Endothelial cell of umbilical vein (primary cell): ENCODE data around the gene PPP1R16B. TPM values are rescaled to one million over a fixed set of nuclear protein-coding genes. Genes with fewer than 3 reads are reported as not detected.

ENCODE experiments used
- BruUV-seq: library from RNA; stranded (reverse); fragments of 400-500 nt; replicated peaks from 2 replicates; lab custom pipeline; 2021; lab: Mats Ljungman, UMichigan
- CTCF ChIA-PET: fragments of 300-600, 350-600 bp; sonication (Branson Sonifier 250); formaldehyde crosslinking; loops from one replicate; lab custom pipeline; 2021; ENCODE audit warnings: antibody characterized with exemption, inconsistent platforms; lab: Charles Lee
- POLR2A ChIA-PET: fragments of 300-600, 350-600 bp; sonication (Branson Sonifier 250); formaldehyde crosslinking; loops from one replicate; lab custom pipeline; 2021; ENCODE audit warnings: antibody characterized with exemption, inconsistent platforms; lab: Charles Lee
- DNase-seq: peaks from one replicate; pipeline ENCODE4 v3.0.0-alpha.2; 2011; ENCODE audit warnings: low read depth, low spot score
- FAIRE-seq: peaks from 2 replicates; lab custom pipeline; 2011; peaks lifted over from hg19 to GRCh38; lab: Jason Lieb, UNC
- H2AFZ ChIP-seq: 2 replicates; pipeline ENCODE4 v1.6.0; 2012; ENCODE audit warnings: low read depth, low read length, control low read depth, inconsistent platforms
- H3K27ac ChIP-seq: 2 replicates; pipeline ENCODE4 v1.5.1; 2011; ENCODE audit warnings: low read depth, mild to moderate bottlenecking, control low read depth, low read length, moderate library complexity; ENCODE audit not compliant: insufficient read depth
- H3K27me3 ChIP-seq, 2 experiments: 2 replicates each; pipeline versions ENCODE4 v1.6.0 to v1.6.1; 2011; ENCODE audit warnings: low read length in 2 of 2, mixed read lengths in 1 of 2; ENCODE audit not compliant: control insufficient read depth in 2 of 2, insufficient read depth in 2 of 2
- H3K36me3 ChIP-seq, 2 experiments: 2 replicates in 1 of 2; 3 replicates in 1 of 2; pipeline ENCODE4 v1.5.1; 2011; ENCODE audit warnings: low read length in 2 of 2, mild to moderate bottlenecking in 1 of 2, moderate library complexity in 1 of 2; ENCODE audit not compliant: control insufficient read depth in 2 of 2, insufficient read depth in 2 of 2; ENCODE audit errors: extremely low read depth in 1 of 2
- H3K4me1 ChIP-seq: 3 replicates; pipeline ENCODE4 v1.5.1; 2011; ENCODE audit warnings: mild to moderate bottlenecking, low read length; ENCODE audit not compliant: control insufficient read depth, insufficient read depth; ENCODE audit errors: extremely low read depth
- H3K4me2 ChIP-seq: 2 replicates; pipeline ENCODE4 v1.6.1; 2011; ENCODE audit warnings: low read length, control low read depth, mixed read lengths; ENCODE audit not compliant: insufficient read depth
- H3K4me3 ChIP-seq, 3 experiments: fragments of 200-600 bp in 1 of 3; sonication (generic), shearing (Covaris generic) in 1 of 3; replicated peaks in 1 of 3; 2 replicates each; pipeline ENCODE4 v1.5.1; 2011 to 2016; ENCODE audit warnings: control low read depth in 3 of 3, low read length in 3 of 3, mild to moderate bottlenecking in 2 of 3, inconsistent platforms in 1 of 3, low read depth in 1 of 3, moderate library complexity in 1 of 3; ENCODE audit not compliant: insufficient read depth in 1 of 3
- H3K79me2 ChIP-seq: 2 replicates; pipeline ENCODE4 v1.6.0; 2012; ENCODE audit warnings: low read length, inconsistent platforms; ENCODE audit not compliant: control insufficient read depth, insufficient read depth
- H3K9ac ChIP-seq: replicated peaks from 2 replicates; pipeline ENCODE3; 2011; ENCODE audit warnings: low read length, control low read depth; ENCODE audit not compliant: insufficient read depth; ENCODE audit errors: extremely low read depth
- H3K9me1 ChIP-seq: replicated peaks from 3 replicates; pipeline ENCODE4 v1.6.0; 2011; ENCODE audit warnings: mild to moderate bottlenecking, low read length; ENCODE audit not compliant: control insufficient read depth, insufficient read depth; ENCODE audit errors: extremely low read depth
- H3K9me3 ChIP-seq: replicated peaks from 2 replicates; pipeline ENCODE4 v1.5.1; 2012; ENCODE audit warnings: low read length, inconsistent platforms; ENCODE audit not compliant: control insufficient read depth, insufficient read depth
- H4K20me1 ChIP-seq: replicated peaks from 2 replicates; pipeline ENCODE3; 2011; ENCODE audit warnings: mild to moderate bottlenecking, low read length; ENCODE audit not compliant: control insufficient read depth, insufficient read depth; ENCODE audit errors: extremely low read depth
- CTCF ChIP-seq, 2 donors: IDR thresholded peaks; 1 replicate in 1 of 2; 2 replicates in 1 of 2; pipeline ENCODE4 v1.5.1; 2011; ENCODE audit warnings: low read length in 2 of 2, mild to moderate bottlenecking in 2 of 2, moderate library complexity in 2 of 2, control low read depth in 1 of 2, inconsistent platforms in 1 of 2, low read depth in 1 of 2; ENCODE audit not compliant: insufficient read depth in 1 of 2; ENCODE audit errors: extremely low read depth in 1 of 2
- EZH2 ChIP-seq: IDR thresholded peaks from 2 replicates; pipeline ENCODE4 v1.6.1; 2012; ENCODE audit warnings: borderline replicate concordance, low read depth, mild to moderate bottlenecking, moderate library complexity, low read length, inconsistent platforms; ENCODE audit not compliant: severe bottlenecking
- FOS ChIP-seq: IDR thresholded peaks from 2 replicates; pipeline ENCODE4 v1.6.1; 2011; ENCODE audit warnings: mild to moderate bottlenecking, low read length, moderate library complexity, borderline replicate concordance; ENCODE audit not compliant: insufficient read depth
- GATA2 ChIP-seq: IDR thresholded peaks from 2 replicates; pipeline ENCODE4 v1.7.0; 2011; ENCODE audit warnings: low read depth, mild to moderate bottlenecking, moderate library complexity, mixed read lengths, low read length; ENCODE audit not compliant: insufficient read length, insufficient read depth
- JUN ChIP-seq: IDR thresholded peaks from 2 replicates; pipeline ENCODE4 v1.6.1; 2011; ENCODE audit warnings: borderline replicate concordance, low read depth; ENCODE audit not compliant: insufficient read length, insufficient read depth
- MAX ChIP-seq: IDR thresholded peaks from 2 replicates; pipeline ENCODE4 v1.6.1; 2011; ENCODE audit not compliant: insufficient read depth, insufficient read length
- MYC ChIP-seq: IDR thresholded peaks from one replicate; pipeline ENCODE4 v1.6.1; 2011; ENCODE audit warnings: mild to moderate bottlenecking, low read depth, low read length
- POLR2A ChIP-seq: IDR thresholded peaks from 2 replicates; pipeline ENCODE4 v1.6.1; 2012; ENCODE audit warnings: low read depth, mild to moderate bottlenecking, control low read depth, low read length
- POLR2AphosphoS5 ChIP-seq: IDR thresholded peaks from 2 replicates; pipeline ENCODE4 v1.6.1; 2012; ENCODE audit warnings: low read depth, mild to moderate bottlenecking, control low read depth, low read length, moderate library complexity; ENCODE audit not compliant: insufficient read depth
- dilution Hi-C: fragments of 300-500 bp; cut with MboI; formaldehyde crosslinking; loops from one replicate; pipeline ENCODE4 v1.15.0; 2019; ENCODE audit warnings: low sequenced_read_pairs; ENCODE audit not compliant: extremely low pct_ligation_motif_present
- intact Hi-C: fragments of 100-400 bp; cut with micrococcal nuclease; formaldehyde crosslinking; loops from one replicate; pipeline ENCODE4 v1.10.0; 2022
- polyA plus RNA-seq, 4 experiments: library from polyadenylated mRNA; depleted of rRNA in 3 of 4; stranded (reverse) in 3 of 4; unstranded in 1 of 4; fragments of >200 nt; gene quantifications; 2 replicates each; pipeline versions ENCODE4 v1.2.1 to v1.2.3, GENCODE V29; 2011 to 2012; ENCODE audit warnings: missing spikeins in 1 of 4
- total RNA-seq: library from RNA; stranded (reverse); gene quantifications from 2 replicates; pipeline ENCODE4 v1.2.3, GENCODE V29; 2021

PPP1R16B gene
- total and polyA plus RNA-seq, 2 donors (not counting 3 experiments of a cell fraction or from before 2014, with no cell fraction given) = 34.7 to 68.1 TPM

- no peaks in the 10 kb centered on the region for H3K9me1 ChIP-seq
- ChIA-PET POLR2A (no interaction called here), CTCF (interaction anchor here (0.9 kb wide), 1 partner anchor 12 kb away, joined by 3 read pairs; the partner anchor contains the start of gene DHX35)
- H3K4me2 ChIP-seq = no peak overlapping the region
- no peak overlapping the region for H3K9ac ChIP-seq
- dilution Hi-C loops = no loop called here
- peaks cover 17 to 32% of the 10 kb centered on the region in 2 experiments for H3K36me3 ChIP-seq
- H2AFZ ChIP-seq = no peak overlapping the region
- no peak overlapping the region for H3K4me3 ChIP-seq
- DNase-seq = no peak
- FAIRE-seq = no peak
- no peaks in the 10 kb centered on the region for H3K4me1 ChIP-seq
- no peaks in the 10 kb centered on the region for H4K20me1 ChIP-seq
- H3K27ac ChIP-seq = no peak overlapping the region
- no peaks in the 10 kb centered on the region for H3K9me3 ChIP-seq
- no TSS peak for BruUV-seq
- intact Hi-C loops = no loop called here
- TF ChIP-seq GATA2 (no peak), MYC (no peak), FOS (no peak), EZH2 (no peak), POLR2AphosphoS5 (no peak), POLR2A (no peak), CTCF (IDR thresholded peaks at IDR 0.05; ENCODE audit: extremely low read depth in 1 of 2, insufficient read depth in 1 of 2, low read depth in 1 of 2, low read length in 2 of 2) (no peak), JUN (no peak), MAX (no peak)
- no peaks in the 10 kb centered on the region for H3K27me3 ChIP-seq
- peaks cover 34% of the 10 kb centered on the region for H3K79me2 ChIP-seq
Observed at GRCh38 chr20:38950254-38950653, 144.8 kb downstream of the PPP1R16B start.
